Tibial nerve (tissue), 4 donors: ENCODE results near the gene CASZ1. TPM values are rescaled to one million over a fixed set of nuclear protein-coding genes. Genes with fewer than 3 reads are reported as not detected.

Source experiments
- DNase-seq, 2 donors: peaks; one replicate each; pipeline ENCODE4 v3.0.0-alpha.2; 2019; ENCODE audit warnings: low spot score in 2 of 2
- H3K27ac ChIP-seq, 4 donors: fragments of 200-600 bp; sonication (generic) in 3 of 4; one replicate each; pipeline ENCODE4 v1.5.1; 2017 to 2019; ENCODE audit warnings: mild to moderate bottlenecking in 1 of 4
- H3K27me3 ChIP-seq, 2 donors: fragments of 200-600 bp; sonication (generic) in 1 of 2; one replicate each; pipeline versions ENCODE4 v1.5.1 to v1.6.0; 2017 to 2019
- H3K36me3 ChIP-seq, 3 donors: fragments of 200-600 bp; sonication (generic); one replicate each; pipeline ENCODE4 v1.5.1; 2018 to 2019
- H3K4me1 ChIP-seq, 4 donors: fragments of 200-600 bp; sonication (generic) in 3 of 4; one replicate each; pipeline ENCODE4 v1.5.1; 2017 to 2019
- H3K4me3 ChIP-seq, 4 donors: fragments of 200-600 bp; sonication (generic) in 3 of 4; one replicate each; pipeline ENCODE4 v1.5.1; 2017 to 2019; ENCODE audit warnings: mild to moderate bottlenecking in 1 of 4, moderate library complexity in 1 of 4
- H3K9me3 ChIP-seq, 4 donors: fragments of 200-600 bp; sonication (generic) in 3 of 4; one replicate each; pipeline ENCODE4 v1.5.1; 2017 to 2019
- EP300 ChIP-seq, 2 donors: sonication (generic); formaldehyde crosslinking; IDR thresholded peaks; one replicate each; pipeline ENCODE4 v1.6.1; 2017; ENCODE audit warnings: antibody characterized with exemption in 2 of 2, mild to moderate bottlenecking in 1 of 2
- POLR2A ChIP-seq, 2 donors: fragments of 450-650 bp; IDR thresholded peaks; one replicate each; pipeline ENCODE4 v1.6.1; 2017; ENCODE audit warnings: antibody characterized with exemption in 2 of 2, mild to moderate bottlenecking in 2 of 2, moderate library complexity in 2 of 2
- WGBS, 2 donors: methylation state at CpG; one replicate each; pipeline ENCODE4 v1.1.5; 2018; 5-methylcytosine and 5-hydroxymethylcytosine counted together
- total RNA-seq, 4 donors: library from RNA; depleted of rRNA; stranded (reverse); fragments of >200 nt; gene quantifications; one replicate each; pipeline ENCODE4 v1.1.0, GENCODE V29; 2016
- TF ChIP-seq, protein P1 (sequence below), 5 experiments: fragments of 200-600 bp in 3 of 5; fragments of 450-650 bp in 2 of 5; sonication (generic) in 3 of 5; IDR thresholded peaks; one replicate each; pipeline ENCODE4 v1.5.1; 2016 to 2019; ENCODE audit warnings: antibody characterized with exemption in 5 of 5, mild to moderate bottlenecking in 3 of 5, moderate library complexity in 2 of 5

Gene CASZ1
- total RNA-seq, 4 donors from 2014 or later: 1.7 to 7.5 (median 5.1) TPM

GRCh38 chr1:10634075-10634427, 162.4 kb downstream of the CASZ1 start:
- Histone ChIP-seq H3K36me3 (peaks cover 0 to 32% (median 0%) of the 10 kb centered on the region in 3 donors), H3K4me3 (no peak overlapping the region), H3K27me3 (peaks cover 0 to 21% of the 10 kb centered on the region in 2 donors), H3K9me3 (no peaks in the 10 kb centered on the region), H3K27ac (peak overlapping the region in 2 of 4 donors; percentile 67 to 73), H3K4me1 (peaks cover 0 to 79% (median 13%) of the 10 kb centered on the region in 4 donors)
- 86 to 92% methylated on average over 3 to 8 of the region's 8 CpGs for WGBS, 2 donors
- DNase-seq: no peak
- TF ChIP-seq POLR2A (IDR thresholded peaks at IDR 0.05): no peak
- TF ChIP-seq, protein P1, sequence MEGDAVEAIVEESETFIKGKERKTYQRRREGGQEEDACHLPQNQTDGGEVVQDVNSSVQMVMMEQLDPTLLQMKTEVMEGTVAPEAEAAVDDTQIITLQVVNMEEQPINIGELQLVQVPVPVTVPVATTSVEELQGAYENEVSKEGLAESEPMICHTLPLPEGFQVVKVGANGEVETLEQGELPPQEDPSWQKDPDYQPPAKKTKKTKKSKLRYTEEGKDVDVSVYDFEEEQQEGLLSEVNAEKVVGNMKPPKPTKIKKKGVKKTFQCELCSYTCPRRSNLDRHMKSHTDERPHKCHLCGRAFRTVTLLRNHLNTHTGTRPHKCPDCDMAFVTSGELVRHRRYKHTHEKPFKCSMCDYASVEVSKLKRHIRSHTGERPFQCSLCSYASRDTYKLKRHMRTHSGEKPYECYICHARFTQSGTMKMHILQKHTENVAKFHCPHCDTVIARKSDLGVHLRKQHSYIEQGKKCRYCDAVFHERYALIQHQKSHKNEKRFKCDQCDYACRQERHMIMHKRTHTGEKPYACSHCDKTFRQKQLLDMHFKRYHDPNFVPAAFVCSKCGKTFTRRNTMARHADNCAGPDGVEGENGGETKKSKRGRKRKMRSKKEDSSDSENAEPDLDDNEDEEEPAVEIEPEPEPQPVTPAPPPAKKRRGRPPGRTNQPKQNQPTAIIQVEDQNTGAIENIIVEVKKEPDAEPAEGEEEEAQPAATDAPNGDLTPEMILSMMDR (IDR thresholded peaks at IDR 0.05): no peak
- TF ChIP-seq EP300 (IDR thresholded peaks at IDR 0.05): no peak

DNA sequence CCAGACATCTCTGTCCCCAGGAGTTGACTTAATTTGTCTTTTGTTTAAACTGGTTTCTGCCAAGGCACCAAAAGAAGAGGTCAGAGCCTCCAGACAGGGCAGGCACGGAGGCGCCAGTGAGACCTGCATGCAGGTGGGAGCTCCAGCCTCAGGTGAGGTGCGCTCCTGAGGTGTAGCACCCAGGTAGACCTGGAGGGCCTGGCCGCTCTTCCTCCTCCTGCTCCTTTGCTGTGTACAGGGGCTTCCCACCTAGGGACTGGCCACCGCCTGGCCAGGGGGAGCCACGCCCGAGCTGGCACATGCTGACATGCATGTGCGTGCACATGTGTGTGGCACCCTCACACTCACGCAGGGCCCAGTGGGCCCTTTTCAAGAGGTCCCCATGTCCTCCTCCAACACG, 163.0 kb downstream of the CASZ1 start:
- Histone ChIP-seq H3K27ac (peak overlapping the region in 2 of 4 donors; percentile 56 to 76), H3K27me3 (peaks cover 0 to 19% of the 10 kb centered on the region in 2 donors), H3K4me3 (no peak overlapping the region), H3K4me1 (peaks cover 0 to 83% (median 13%) of the 10 kb centered on the region in 4 donors), H3K9me3 (no peaks in the 10 kb centered on the region), H3K36me3 (peaks cover 0 to 38% (median 0%) of the 10 kb centered on the region in 3 donors)
- 89 to 99% methylated on average over 10 of the region's 10 CpGs for WGBS, 2 donors
- TF ChIP-seq, protein P1 (IDR thresholded peaks at IDR 0.05): no peak
- no peak for TF ChIP-seq POLR2A (IDR thresholded peaks at IDR 0.05)
- no peak for TF ChIP-seq EP300 (IDR thresholded peaks at IDR 0.05)
- no peak for DNase-seq

DNA sequence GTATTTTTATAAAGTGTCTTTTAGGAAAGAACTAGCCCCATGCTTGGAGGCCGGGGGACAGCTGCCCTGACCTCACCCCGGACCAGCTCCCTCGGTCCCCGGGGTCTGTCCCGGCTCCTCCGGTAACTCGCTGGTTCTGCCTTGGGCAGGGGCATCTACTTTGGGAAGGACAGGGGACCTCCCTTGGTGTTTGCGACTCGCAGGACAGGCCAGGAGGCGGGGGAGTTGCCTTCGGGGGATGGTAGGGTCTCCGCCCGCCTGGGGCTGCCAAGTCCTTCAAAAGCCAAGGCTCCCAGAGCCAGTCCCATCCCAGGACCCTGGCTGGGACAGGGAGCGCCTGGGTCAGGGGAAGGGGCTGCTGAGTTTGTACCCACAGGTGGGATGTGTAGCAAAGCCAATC, 163.8 kb downstream of the CASZ1 start:
- DNase-seq: no peak
- 70 to 73% methylated on average over 10 to 14 of the region's 14 CpGs for WGBS, 2 donors
- Histone ChIP-seq H3K27me3 (peaks cover 0 to 12% of the 10 kb centered on the region in 2 donors), H3K4me3 (no peak overlapping the region), H3K4me1 (peaks cover 0 to 80% (median 11%) of the 10 kb centered on the region in 4 donors), H3K9me3 (no peaks in the 10 kb centered on the region), H3K36me3 (peaks cover 0 to 43% (median 0%) of the 10 kb centered on the region in 3 donors), H3K27ac (peak overlapping the region in 2 of 4 donors; percentile 56 to 76)
- TF ChIP-seq, protein P1 (IDR thresholded peaks at IDR 0.05): no peak
- TF ChIP-seq POLR2A (IDR thresholded peaks at IDR 0.05): no peak
- TF ChIP-seq EP300 (IDR thresholded peaks at IDR 0.05): no peak

- Histone ChIP-seq H3K4me3 (no peak overlapping the region), H3K4me1 (peaks cover 0 to 73% (median 11%) of the 10 kb centered on the region in 4 donors), H3K27me3 (peaks cover 0 to 6% of the 10 kb centered on the region in 2 donors), H3K27ac (peak overlapping the region in 2 of 4 donors; percentile 56 to 76), H3K36me3 (peaks cover 0 to 50% (median 0%) of the 10 kb centered on the region in 3 donors), H3K9me3 (no peaks in the 10 kb centered on the region)
- TF ChIP-seq EP300 (IDR thresholded peaks at IDR 0.05): no peak
- TF ChIP-seq, protein P1 (IDR thresholded peaks at IDR 0.05): no peak
- TF ChIP-seq POLR2A (IDR thresholded peaks at IDR 0.05): no peak
- WGBS, 2 donors: 56 to 63% methylated on average over 13 of the region's 14 CpGs
- DNase-seq: no peak
These were observed 164.4 kb downstream of the CASZ1 start for GRCh38 chr1:10631811-10632593.
